WI38 (cell line): Measurements from ENCODE around the gene ZNF865.
"Not testable (repeated sequence)": the region's sequence is repeated elsewhere in the genome, so short reads cannot be mapped to it uniquely, and the experiment has no call there.

Experiments
- H3K4me3 ChIP-seq: 2 replicates; pipeline ENCODE4 v1.5.1; 2011; ENCODE audit warnings: low read depth, mild to moderate bottlenecking, control low read depth, low read length
- TF ChIP-seq, protein P1 (sequence below): IDR thresholded peaks from 2 replicates; pipeline ENCODE4 v1.5.1; 2012; ENCODE audit warnings: low read depth, mild to moderate bottlenecking, control low read depth, low read length

ZNF865 gene

DNA sequence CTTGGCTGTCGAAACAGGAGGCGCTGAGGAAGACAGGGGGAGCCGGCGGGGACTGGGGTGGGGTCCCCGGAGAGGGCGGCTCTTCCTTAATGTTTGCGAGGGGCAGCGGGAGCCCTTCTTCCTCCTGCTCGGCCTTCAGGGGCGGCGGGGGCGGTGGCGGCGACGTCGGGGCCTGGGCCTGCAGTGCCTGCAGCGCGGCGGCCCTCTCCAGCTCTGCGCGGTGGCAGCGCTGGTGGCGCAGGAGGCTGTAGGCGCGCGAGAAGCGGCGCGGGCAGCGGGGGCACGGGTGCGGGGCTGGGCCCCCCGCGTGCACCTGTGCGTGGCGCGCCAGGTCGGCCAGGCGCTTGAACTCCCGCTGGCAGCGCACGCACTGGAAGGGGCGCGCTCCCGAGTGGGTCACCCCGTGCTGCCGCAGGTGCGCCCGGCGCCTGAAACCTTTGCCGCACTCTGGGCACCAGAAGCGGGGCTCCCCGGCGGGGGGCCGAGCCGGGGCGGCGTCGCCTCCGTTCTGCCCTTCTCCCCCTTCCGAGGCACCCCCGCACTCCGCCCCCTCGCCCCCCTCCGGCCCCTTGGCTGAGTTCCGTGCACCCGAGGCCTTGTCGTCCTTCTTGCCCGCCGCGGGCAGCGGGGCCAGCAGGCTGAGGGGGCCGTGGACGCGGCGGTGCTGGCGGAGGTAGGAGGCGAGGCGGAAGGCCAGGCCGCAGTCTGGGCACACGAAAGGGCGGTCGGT, 27.3 kb upstream of the ZNF865 start:
- TF ChIP-seq, protein P1, sequence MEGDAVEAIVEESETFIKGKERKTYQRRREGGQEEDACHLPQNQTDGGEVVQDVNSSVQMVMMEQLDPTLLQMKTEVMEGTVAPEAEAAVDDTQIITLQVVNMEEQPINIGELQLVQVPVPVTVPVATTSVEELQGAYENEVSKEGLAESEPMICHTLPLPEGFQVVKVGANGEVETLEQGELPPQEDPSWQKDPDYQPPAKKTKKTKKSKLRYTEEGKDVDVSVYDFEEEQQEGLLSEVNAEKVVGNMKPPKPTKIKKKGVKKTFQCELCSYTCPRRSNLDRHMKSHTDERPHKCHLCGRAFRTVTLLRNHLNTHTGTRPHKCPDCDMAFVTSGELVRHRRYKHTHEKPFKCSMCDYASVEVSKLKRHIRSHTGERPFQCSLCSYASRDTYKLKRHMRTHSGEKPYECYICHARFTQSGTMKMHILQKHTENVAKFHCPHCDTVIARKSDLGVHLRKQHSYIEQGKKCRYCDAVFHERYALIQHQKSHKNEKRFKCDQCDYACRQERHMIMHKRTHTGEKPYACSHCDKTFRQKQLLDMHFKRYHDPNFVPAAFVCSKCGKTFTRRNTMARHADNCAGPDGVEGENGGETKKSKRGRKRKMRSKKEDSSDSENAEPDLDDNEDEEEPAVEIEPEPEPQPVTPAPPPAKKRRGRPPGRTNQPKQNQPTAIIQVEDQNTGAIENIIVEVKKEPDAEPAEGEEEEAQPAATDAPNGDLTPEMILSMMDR = no peak

DNA sequence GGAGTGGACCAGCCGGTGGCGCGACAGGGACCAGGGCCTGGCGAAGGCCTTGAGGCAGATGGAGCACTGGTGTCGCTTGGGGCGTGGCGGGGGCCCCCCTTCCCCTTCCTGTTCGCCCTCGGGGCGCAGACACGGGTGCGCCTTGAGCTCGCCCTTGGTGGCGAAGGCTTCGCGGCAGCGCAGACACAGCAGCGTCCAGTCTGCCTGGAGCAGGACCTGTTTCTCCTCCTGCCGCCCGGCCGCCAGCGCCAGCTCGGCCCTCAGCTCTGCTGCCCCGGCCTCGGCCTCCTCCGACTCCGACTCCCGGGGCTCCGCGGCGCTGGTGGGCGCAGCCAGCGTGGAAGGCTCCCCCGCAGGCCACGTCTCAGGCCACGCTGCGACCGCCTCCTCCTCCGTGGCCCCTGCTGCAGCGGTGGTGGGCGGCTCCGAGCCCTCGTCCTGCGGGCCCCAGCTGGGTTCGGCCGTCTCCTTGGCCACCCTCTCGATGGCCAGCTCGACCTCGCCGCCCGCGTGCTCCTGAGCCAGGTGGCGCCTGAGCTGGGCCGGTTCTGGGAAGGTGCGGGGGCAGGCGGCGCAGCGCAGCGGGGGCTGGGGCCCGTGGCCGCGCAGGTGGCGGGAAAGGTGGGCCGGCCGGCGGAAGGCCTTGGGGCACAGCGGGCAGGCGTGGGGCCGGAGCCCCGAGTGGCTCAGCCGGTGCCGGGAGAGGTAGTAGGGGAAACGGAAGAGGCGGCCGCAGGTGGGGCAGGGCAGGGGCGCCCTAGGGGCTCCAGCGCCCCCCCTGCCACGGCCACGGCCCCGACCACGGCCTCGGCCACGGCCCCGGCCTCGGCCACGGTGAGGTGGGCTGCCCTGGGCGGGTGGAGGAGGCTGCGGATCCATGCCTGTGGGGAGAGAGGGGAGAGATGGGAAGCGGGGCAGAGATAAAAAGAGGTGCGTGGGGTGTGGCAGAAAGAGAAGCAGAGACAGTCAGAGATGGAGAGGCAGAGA, 26.4 kb upstream of the ZNF865 start:
- H3K4me3 ChIP-seq = peak overlapping the region; percentile 82
- TF ChIP-seq, protein P1 = no peak

More for the DNA sequence above, 27.3 kb upstream of the ZNF865 start:
- no peak overlapping the region for H3K4me3 ChIP-seq

DNA sequence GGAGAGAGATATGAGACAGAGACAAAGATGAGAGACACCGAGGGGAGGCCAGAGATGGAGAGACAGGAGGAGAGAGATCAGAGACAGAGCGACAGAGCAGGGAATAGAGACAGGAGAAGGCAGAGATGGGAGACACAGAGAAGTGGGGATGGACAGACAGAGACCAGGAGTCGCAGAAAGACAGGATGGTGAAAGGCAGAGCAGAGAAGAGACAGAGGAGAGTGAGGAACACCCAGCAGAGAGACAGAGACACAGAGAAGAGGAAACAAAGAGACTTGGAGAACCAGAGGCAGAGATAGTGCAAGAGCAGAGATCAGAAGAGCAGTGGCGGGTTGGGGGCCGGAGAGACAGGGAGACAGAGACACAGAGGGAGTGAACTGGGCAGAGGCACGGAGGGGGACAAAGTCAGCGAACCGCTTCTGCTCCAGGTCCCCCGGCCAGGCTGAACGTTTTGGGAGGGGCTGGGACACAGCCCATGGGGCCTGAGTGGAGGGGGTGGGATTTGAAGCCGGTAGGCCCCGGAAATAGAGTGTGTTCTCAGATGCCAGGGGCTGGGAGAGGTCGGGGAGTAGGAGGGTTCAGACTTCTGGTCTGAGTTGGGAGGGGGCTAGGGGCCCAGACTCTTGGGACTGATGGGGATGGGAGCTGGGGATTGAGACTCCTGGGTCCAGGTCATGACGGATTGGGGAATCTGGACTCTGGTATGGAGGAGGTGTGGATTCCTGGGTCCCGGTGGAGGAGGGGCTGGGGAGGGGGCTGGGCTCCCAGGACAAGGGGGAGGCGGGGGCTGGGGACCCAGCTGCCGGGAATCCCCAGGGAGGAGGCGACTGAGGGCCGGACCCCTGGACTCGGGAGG, 25.5 kb upstream of the ZNF865 start:
- TF ChIP-seq, protein P1 = no peak
- H3K4me3 ChIP-seq = peak overlapping the region; percentile 82

DNA sequence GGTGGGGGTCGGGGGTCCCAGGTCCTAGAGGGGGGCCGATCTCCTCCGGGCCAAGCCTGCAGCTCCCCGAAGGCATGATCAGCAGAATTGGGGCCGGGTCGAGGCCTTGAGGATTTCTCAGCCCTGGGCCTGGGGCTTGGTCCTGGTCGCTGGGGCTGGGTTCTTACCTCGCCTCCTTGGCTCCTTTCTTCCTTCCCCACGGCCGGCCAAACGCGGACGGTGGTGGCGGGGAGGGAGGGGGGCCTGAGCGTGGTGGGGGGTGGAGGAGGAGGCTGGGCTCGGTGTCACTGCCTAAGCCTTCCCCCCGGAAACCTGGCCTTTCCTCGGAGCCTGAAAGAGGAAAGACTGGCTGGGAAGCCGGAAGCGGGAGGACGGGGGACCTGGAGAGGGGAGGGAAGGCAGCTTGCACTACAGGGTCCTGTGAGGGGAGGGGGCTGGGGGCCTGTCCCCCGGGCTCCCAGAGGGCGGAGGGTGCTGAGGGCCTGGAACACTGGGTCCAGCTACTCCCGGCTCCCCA, 24.8 kb upstream of the ZNF865 start, which contains the start of gene ZNF579:
Gene ZNF579, minus strand, starts transcription at position 221 of the 517 bp plus-strand sequence. CDS start 1,209 bp downstream, outside the sequence.
- peak within 1 kb of the TSS; percentile 82 for H3K4me3 ChIP-seq
- TF ChIP-seq, protein P1 = no peak

DNA sequence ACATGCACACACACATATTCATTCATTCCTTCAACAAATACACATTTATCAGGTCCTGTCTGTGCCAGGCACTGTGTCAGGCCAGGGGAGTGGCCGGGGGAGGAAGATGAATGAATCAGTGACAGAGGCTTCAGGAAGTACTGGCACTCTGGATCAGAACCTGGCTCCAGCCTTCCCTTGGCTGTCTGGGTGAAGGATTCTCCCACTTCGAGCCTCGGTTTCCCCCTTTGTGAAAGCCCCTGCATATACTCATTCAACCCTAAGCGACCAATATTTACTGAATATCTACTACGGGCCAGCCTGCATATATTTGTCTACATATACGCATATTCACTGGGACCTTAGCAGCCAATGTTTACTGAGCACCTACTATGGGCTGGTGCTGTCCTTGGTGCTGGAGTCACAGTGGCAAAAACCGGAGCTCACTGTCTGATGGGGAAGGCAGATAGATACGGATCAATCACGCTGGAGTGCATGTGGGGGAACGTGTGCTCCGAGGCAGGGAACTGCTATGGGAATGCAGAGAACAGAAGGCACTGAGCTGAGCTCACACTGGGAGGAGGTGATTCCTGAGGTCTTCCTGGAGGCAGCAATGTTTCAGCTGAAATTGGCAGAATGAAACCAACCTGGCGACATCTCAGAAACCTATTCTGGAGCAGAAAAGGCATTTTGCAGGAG, 24.2 kb upstream of the ZNF865 start:
- peak overlapping the region; percentile 82 for H3K4me3 ChIP-seq
- TF ChIP-seq, protein P1 = no peak

DNA sequence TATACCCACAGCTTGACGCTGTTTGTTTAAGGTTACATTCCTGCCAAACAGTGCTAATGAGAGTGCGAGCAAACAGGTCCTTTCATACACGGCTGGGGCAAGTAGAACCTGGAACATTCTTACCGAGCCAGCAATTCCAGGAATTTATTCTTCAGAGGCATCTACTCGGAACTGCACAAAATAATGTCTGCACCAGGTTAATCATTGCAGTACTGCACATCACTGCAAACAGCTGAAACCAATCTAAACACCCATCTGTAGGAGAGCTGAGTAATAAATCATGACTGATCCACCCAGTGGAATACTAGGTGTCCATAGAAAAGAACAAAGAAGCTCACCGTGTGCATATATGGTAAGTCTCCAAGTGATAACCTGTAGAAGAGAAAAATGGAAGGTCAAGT, 23.6 kb upstream of the ZNF865 start:
- no peak overlapping the region for H3K4me3 ChIP-seq
- TF ChIP-seq, protein P1 = no peak

DNA sequence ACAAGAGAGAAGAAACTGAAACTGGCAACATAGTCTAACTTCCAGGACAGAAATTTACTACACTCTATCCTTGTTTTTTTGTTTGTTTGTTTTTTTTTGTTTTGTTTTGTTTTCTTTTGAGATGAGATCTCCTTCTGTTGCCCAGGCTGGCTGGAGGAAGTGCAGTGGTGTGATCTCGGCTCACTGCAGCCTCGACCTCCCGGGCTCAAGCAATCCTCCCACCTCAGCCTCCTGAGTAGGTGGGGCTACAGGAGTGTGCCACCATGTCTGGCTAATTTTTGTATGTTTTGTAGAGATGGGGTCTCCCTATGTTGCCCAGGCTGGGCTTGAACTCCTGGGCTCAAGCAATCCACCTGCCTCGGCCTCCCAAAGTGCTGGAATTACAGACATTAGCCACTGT, 23.2 kb upstream of the ZNF865 start:
- H3K4me3 ChIP-seq = not testable (repeated sequence)

DNA sequence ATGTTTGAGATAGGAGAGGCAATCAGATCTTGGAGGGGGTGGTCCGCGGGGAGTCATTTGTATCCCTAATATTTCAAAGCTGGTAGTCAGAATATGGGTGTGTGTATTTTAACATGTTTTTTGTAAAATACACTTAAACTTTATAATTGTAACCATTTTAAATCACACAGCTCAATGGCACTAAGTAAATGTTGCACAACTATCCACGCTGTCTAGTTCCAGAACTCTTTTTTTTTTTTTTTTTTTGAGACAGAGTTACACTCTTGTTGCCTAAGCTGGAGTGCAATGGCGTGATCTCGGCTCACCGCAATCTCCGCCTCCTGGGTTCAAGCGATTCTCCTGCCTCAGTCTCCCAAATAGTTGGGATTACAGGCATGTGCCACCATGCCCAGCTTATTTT, 21.6 kb upstream of the ZNF865 start:
- H3K4me3 ChIP-seq = not testable (repeated sequence)
